NCI-H1436 (cell line): ENCODE results near the gene NF2.

Experiments
- DNase-seq: peaks from one replicate; lab custom pipeline; 2025; lab: John Stamatoyannopoulos, UW

Gene NF2

DNA sequence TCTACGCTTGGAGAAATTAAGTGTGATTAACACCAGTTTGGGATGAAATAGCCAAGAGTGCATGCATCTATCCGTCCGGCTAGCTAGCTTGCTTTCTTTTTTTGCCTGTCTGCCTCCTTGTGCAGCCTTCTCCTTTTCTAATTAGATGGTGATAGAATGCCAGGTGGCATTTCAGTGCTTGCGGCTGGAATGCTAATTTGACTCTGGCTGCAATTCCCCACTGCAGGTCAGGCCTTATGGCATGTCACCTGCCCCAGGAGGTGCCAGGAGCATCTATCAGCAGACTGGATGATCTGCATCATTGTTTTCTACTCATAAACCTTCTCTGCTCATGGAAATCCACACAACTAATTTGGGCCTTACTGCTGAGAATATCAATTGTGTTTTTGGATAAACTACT lies 65.2 kb downstream of the NF2 start:
- DNase-seq, result no peak

DNA sequence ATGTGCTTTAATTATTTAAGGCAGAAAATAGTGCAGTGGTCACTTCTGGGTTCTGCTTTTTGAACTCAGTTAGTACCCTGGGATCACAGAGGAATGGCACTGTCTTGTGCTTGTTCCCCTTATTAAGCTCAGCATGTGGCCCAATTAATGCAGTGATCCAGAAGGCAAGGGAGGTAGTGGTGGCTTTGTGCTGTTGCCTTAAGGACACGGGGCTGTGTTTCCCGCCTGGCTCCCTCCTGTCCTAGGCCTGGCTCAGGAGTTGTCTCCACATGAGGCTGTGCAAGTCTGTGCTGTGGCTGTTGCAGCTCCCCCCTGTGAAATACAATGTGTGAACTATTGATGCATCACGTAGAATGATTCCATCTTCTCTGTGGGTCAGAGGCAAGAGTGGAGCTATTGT lies 67.2 kb downstream of the NF2 start:
- DNase-seq, result no peak

DNA sequence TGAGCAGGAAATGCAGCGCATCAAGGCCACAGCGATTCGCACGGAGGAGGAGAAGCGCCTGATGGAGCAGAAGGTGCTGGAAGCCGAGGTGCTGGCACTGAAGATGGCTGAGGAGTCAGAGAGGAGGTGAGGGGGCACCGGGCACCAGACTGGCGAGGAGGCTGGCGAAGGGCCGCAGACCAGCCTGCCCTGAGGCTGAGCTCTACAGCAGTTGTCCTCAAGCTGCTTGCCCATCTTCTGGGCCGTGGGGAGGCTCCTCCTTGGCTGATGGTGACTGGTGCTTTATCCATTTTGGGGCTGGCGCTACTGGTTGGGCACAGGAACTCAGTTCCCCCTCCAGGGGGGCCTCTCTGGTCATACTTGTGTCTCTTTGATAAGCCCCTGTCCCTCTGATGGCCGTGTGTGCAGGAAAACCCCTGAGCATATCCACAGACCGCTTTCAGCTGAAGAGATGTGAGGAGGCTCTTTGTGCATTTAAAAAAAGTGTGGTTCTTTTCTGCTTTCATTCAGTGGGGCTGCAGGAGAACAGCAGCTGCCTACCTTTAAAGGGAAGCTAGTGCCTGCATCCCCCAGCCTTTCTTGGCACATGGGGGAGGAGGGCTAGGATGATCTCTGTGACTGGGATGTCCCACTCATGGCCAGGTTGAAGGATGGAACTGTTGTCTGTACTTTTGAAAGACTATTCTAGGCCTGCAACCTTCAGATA lies 70.1 kb downstream of the NF2 start:
- DNase-seq, result no peak

DNA sequence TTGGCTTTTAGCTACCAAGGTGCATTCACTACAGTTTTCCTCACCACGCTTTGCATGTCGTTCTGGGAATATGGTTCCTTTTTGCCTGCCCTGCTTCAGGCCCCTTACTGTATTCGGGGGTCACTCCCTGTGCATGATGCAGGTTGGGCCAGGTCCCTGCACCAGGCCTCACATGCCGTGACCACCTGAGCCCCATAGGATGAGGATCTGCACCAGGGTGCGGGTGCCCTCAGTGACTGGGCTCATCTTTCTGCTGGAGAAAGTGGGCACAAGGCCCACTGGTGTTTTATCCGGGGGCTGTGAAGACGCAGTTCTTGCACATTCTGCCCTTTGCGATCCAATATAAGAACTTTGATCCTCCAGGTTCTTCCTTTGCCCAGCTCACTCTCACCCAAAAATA lies 70.7 kb downstream of the NF2 start:
- no peak for DNase-seq

DNA sequence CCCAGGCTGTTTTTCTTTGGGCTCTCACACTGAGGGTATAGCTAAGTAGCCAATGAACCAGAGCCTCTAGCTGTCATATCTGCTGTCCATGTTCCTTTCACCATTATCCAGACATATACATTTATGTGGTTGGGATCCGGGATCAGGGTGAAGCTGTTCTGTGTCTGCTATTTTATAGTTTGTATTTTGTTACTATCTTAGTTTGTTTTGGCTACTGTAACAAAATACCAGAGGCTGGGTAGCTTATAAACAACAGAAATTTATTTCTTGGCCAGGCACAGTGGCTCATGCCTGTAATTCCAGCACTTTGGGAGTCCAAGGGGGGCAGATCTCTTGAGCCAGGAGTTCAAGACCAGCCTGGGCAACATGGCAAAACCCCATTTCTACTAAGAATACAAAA lies 75.9 kb downstream of the NF2 start:
- no peak for DNase-seq

DNA sequence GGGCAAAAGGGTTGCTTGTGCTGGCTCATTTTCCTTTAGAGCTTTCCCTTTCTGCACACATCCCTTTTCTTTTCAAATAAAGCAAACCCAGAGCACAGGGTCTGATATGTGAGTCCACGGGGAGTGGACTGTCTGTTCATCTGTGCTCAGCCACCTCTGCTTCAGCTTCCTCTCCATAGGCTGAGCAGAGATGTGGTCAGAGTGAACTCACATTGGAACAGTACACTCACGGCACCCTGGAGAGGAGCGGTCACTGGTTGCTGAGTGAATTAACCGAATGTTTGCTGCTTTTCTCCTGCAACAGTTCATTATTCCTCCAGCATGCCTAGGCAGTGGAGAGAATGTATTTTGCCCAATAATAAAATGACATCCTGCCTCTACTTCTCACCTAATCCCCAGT lies 80.1 kb downstream of the NF2 start:
- no peak for DNase-seq

DNA sequence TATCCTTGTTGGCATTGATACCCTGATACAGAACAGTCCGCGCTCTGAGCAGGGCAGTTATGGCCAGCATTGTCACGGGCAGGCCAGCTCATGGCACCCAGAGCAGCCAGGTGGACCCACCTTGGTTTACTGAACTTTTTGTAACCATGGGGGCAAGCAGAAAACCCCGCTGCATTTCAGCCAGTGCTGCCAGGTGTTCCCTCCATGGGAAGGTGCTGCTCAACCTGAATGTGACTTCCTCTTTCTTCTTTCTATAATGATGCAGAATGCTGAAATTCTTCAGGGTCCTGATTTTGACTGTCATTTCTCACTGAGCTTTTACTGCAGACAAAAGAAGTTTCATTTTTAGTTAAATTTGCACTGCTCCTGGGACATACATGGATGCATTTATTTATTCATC lies 80.8 kb downstream of the NF2 start:
- no peak for DNase-seq

DNA sequence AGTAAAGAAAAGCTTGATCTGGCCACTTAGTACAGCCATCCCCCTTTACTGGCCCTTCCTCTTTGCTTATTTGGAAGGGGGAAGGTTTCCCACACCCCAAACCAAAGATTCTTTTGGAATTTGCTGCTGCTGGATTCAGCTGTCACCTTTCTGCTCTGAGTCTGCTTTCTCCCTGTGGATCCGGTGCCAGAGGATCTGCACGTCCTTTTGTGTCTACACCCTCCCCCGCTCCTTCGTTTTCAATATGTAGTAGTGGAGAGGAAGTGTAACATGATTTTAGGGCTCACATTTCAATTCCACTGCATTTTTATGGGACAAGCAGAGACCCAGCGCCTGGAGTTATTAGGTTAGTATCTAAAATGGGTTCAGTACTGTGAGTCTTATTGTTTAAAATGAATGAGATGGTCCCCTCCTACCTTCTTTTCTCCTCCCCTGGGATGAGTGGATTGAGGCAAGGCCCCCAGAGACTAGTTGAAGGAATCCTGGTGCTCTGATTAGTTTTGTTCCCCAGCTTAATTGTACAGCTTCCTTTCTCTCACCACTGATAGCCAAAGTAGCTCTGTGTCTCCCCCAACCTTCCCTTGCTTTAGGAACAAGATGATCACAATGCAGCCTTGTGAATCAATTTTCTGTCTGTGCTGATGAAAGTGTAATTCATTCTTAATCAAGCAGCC lies 85.9 kb downstream of the NF2 start:
- DNase-seq, result no peak

DNA sequence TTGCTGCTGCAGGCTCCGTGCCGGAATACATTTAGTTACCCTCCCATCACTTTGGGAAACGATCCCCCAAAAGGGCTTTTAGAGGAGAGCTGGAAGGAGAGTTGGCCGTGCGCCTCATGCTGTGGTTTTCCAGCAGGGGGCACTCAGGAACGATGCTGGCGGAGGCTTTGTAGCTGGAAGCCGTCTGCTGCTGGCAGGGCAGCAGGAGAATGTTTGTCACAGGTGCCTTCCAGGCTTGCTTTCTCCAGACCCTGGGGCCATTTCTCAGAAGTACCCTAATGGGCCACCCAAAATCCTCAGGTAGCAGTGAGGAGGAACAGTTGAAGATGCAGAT lies 86.4 kb downstream of the NF2 start:
- DNase-seq, result peak; percentile 67

DNA sequence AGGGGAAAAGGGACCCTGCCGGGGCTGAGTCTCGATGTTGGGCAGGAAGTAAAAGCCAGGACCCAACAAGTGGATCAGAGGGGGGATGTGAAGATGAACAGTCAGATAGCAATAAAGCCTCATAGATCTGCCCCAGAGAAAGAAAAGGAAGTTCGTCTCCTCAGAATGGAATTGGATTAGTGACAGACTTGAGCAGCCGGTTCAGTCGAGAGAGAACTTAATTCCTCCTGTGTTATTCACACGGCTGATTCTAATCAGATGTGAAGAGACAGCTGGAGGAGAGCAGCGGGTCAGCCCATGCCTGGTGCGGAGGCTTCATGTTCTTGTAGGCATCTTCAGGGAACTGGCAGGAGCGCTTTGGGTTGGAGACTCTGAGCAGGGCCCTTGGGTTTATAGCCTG lies 87.0 kb downstream of the NF2 start:
- no peak for DNase-seq

DNA sequence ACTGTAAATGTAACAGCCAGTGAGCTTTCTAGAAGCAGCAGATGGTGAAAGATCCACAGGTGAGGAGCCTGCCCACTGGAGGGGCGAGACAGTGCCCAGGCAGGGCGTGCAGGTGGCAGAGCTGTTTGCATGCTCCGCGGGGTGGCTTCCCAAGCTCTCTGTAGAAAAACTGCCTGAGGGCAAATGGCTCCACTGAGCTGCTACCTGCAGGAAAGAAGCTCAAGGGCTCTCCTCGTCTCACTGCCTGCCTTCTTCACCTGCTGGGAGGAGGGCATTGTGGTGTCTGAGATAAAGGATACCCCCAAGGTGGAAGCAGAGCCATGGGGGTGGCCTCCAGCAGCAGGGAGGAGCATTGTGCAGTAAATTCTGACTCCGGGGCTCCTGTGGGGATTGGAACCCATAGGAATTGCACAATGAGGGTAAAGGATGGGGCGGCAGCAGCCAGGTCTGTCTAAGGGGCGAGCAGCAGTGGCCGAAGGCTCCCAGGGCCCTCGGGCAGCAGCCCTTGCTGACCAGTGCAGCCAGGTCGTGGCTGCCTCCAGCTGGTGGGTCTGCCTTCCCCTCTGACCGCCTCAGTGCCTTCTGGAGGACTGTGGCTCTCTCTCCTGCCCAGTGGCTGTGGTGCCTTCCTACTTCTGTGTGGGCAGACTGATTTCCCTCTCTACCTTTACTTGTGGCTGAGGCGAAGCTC lies 88.3 kb downstream of the NF2 start:
- DNase-seq, result peak; percentile 25

DNA sequence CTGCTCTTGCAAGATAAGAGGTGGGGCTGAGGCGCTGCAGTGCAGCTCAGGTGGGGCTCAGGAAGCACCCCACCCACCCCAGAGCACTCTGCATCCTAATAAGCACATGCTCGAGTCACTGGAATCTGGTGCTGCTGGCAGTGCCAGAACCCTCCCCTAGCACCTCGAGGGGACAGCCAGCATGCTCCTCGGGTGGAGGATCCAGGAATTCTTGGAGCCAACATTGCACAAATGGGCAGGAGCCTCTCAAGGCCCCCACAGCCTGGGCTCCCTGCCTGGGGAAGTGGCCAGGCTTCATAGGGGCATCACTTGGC lies 88.9 kb downstream of the NF2 start:
- DNase-seq, result no peak

DNA sequence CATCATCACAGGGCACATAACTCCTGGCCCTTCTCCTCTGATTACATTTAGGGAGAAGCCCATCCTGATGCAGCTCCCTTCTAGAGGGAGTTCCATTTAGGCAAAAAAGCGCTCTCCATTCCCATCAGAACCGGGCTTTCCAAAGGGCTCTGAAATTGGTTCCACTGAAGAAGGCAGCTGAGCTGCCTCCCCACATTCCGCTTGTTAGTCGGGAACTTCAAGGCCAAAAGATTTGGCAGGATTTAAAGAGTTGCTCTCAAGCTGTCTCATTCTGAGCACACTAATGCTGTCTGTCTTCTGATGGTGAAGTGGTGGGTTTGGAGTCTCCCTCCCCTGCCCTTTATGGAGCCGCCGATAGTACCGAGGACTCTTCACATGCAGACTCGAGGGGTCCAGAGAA lies 89.7 kb downstream of the NF2 start:
- no peak for DNase-seq

DNA sequence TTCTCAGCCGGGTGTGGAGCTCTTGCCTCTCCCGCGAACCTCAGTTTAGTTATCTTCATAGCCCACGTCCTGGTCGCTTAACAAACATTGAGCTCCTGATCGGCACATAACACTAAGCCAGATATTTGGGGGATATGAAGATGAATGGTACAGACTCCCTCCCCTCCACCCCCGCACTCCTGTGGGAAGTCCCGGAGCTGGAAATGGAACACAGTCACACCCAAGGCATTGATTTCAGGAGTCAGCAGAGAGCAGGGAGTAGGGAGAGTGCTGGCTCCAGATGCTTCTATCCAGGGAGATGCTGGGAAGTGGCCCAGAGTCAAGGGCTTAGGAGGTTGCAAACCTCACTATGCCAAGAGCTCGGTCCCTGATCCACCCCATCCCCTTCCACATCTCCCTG lies 90.2 kb downstream of the NF2 start:
- DNase-seq, result no peak

DNA sequence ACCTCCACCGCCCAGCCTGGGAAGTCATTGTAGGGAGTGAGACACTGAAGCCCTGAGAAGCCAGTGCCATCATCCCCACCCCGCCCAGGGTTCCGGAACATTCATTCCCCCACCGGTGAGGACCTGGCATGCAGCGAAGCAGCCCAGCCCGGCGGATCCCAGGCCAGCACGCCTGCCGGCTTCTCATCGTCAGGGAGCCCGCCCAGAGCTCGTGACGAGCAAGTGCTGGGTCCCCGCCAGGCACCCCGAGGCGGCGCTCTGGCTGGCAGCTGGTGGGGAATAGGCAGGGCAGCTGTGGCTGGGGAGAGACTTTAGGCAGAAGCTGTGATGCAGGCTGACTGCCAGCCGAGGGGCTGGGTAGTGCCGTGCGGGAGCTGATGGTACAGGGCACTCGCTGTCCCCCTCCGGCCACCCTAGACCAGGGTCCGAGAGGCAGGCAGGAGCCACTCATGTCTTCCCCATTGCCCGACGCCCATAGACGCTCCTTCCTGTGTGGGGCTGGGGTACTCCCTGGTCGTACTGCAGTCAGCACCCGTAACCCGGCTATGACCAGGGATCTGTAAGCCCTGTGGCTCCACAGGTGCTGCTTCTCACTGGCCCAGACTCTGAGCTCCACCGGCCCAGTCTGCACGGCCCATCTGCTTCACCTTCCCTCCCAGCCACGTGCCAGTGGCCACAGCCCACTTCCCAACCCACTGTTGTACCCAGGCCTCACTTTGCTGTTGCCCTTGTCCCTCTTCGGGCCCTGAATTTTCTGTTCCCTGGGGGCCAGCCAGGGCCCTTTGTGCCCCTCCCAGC lies 91.9 kb downstream of the NF2 start:
- no peak for DNase-seq

DNA sequence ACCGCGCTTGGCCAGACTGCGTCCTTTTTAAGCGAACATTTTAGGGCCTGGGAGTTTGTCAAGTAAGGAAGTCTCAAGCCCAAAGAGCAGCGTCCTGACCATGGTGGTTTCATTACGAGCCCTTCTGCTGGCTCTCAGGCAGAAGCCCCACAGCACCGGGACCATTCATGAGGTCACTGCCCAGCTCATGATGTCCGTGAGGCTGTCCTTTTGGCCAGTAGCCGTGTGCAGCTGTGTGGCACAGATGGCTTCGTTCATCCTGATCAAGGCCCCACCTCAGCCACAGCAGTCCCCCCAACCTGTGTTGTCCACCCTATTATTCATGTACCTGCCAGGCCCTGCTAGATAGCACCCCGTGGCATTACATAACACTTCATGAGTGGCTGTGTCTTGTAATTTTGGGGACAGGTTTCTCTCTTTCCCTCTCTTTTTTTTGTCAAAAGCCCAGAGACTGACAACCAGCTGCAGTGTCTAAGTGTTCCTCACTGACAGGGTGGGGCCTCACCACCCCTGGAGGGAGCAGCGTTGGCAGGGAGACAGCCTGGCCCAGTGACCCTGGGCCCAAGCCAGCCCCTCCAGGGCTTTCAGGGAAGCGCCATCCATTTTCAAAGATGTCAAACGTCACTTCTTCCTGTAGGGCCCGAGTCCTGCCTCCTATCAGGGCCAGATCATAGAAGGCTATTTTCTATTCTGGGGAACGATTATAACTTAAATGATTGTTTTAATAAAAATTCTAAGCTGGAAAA lies 94.6 kb downstream of the NF2 start:
- no peak for DNase-seq

DNA sequence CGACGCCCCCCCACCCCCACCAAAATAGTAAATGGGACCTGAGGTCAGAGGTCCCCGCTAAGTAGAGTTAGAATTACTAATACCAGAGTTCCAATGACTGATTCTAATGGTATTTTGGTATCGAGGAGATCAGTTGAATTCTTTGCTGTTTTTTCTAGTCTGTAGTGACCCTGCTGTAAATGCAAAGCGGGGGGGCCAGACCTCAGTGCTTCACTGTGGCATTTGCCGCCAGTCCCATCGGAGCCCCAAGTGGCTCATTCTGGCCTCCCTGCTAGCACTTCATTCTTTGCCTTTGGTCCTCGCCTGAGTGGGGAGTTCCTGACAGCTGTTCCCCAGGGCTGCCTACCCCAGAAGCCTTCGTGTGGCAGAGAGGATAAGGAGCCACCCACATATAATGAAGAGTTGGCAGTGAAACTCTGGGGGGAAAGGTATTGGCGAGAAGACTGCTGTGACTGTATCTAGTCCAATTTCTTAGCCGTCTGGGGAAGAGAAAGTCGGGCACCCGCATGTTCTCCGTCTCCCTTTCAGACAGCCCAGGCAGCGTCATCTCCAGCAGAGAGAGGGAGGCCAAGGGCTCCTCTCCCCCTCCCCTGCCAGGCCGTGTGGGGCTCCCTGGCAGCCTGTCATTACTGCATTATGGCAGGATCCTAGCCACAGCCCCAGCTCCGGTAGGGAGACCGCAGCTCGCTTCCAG lies 96.9 kb downstream of the NF2 start:
- DNase-seq, result no peak

DNA sequence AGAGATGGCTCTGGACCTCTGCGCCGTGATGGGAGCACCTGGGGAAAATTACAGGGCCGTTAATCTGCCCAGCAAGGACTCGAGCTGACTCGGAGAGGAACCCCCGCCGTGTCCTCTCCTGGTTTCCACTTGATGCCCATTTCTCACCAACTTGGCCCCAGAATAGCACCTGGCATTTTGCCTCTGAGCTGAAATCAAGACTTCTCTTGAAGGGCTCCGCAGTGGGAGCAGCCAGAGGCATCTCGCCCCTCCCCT lies 97.4 kb downstream of the NF2 start:
- no peak for DNase-seq

DNA sequence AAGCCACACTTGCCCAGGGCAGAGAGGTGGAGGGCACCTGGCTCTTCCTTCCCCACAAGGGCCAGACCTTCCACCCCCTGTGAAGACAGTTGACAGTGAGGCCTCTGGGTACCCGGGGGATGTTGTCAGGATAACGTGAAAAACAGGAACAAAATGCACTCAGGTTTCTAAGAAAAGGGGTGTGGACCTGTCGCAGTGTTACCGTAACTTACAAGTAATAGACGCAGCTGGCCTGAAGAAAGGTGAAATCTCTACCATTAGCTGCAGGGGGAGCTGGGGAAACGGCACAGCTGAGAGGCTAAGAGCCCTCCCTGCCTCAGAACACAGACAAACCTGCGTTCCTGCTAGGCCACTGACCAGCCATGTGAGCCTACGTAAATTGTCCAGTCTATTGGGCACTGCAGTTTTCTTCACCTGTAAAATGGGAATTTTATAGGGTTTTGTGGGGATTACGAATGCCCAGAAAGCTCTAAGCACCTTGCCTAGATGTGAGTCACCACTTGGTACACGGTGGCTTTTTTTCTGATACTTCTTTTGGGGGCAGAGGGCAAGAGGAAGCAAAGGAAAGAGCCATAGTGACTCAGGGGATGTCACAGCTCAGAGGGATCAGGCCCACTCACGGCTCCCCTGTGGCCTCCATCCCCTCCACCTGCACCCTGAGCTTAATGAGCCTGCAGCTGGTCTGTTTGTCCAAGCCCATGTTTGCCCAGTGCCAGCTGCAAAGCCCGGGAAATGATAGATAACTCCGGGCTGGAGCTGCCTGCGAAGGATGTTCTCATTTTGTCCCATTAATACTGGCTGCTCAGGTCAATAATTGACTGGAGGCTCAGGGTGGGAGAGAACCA lies 97.9 kb downstream of the NF2 start:
- peak; percentile 19 for DNase-seq

DNA sequence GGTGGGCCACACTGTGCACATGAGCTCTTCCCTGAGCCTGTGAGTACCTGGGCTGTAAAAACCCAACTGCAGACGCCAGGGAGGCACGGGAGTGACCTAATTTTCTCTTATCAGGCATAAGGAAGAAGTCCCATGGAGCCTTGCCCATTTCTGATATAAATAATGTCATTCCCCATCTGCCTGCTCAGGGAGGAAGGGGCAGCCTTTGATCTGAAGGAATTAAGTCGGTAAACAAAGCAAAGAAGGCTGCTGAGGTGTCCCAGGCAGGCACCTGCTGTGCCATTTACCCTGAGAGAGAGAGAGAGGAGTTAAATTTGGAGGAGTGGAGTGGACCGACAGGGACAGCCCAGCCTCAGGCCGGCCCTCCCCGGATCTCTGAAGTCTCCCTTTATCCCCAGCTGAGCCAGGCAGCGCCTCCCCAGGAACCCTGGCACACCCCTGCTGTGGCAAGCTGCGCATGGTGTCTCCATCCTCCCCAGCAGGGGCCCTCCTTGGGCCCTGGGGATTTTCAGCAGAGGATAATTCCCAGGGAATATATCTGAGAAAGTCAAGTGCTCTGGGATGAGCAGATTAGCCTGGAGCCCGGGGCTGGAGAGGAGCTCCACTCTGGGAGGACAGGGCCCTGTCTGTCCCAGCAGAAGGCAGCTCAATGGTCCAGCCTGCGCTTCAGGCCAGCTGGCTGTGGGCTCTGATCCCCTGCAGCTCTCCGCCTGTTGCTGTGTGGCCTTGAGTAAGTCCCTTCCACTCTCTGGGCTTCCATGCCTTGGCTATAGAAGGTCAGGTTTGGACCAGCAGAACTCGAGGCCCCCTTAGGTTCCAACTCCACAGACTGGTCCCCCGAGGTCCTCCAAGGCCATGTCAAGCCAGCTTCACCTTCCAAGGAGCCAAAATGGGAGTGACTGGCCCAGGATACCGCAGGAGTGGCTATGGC lies 98.8 kb downstream of the NF2 start:
- no peak for DNase-seq
